ENCODE data around the gene MLLT6. TPM values are rescaled to one million over a fixed set of nuclear protein-coding genes. Genes with fewer than 3 reads are reported as not detected.

The MLLT6 gene
- total and polyA plus RNA-seq, 2 of the 13 experiments (the other 11 are each of a cell fraction or from before 2014, with no cell fraction given): 50.7 to 69.5 TPM

DNA sequence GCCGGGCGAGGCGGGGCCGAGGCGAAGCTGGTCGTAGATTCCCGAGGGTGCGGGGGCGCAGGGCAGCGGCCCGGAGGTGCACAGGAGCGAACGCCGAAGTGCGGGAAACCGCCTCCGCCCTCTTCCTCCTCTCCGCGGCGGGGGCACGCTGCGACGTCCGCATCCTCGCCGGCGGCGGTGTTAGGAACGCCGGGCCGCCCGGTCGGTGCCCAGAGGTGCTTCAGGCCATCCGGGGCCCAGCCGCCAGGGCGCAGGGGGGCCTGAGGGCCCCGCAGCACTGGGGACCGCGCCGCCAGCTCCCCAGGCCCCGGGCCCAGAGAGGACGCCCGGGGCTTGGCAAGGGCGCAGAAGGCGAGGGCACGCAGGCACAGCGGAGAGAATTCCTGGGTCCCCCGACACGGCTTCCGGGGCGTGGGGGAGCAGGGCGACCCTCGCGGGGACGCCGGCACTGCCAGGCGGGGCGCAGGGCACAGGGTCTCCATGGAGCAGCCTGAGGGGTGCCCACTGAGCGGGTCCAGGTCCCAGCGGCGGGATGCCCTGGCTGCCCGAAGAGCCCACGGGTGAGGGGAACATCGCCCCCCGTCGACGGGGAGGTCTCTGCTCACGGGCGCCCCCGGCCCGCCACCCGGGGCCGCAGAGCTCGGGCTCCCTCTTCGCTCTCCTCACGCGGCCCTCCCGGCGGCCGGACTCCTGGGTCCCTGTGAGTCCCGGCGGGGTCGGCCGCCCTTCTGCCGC lies 30.9 kb upstream of the MLLT6 start (continued):
- TF ChIP-seq, protein P1, sequence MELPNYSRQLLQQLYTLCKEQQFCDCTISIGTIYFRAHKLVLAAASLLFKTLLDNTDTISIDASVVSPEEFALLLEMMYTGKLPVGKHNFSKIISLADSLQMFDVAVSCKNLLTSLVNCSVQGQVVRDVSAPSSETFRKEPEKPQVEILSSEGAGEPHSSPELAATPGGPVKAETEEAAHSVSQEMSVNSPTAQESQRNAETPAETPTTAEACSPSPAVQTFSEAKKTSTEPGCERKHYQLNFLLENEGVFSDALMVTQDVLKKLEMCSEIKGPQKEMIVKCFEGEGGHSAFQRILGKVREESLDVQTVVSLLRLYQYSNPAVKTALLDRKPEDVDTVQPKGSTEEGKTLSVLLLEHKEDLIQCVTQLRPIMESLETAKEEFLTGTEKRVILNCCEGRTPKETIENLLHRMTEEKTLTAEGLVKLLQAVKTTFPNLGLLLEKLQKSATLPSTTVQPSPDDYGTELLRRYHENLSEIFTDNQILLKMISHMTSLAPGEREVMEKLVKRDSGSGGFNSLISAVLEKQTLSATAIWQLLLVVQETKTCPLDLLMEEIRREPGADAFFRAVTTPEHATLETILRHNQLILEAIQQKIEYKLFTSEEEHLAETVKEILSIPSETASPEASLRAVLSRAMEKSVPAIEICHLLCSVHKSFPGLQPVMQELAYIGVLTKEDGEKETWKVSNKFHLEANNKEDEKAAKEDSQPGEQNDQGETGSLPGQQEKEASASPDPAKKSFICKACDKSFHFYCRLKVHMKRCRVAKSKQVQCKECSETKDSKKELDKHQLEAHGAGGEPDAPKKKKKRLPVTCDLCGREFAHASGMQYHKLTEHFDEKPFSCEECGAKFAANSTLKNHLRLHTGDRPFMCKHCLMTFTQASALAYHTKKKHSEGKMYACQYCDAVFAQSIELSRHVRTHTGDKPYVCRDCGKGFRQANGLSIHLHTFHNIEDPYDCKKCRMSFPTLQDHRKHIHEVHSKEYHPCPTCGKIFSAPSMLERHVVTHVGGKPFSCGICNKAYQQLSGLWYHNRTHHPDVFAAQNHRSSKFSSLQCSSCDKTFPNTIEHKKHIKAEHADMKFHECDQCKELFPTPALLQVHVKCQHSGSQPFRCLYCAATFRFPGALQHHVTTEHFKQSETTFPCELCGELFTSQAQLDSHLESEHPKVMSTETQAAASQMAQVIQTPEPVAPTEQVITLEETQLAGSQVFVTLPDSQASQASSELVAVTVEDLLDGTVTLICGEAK (IDR thresholded peaks at IDR 0.05): no peak
- TF ChIP-seq, protein P1 (CRISPR knock-in tag; IDR thresholded peaks at IDR 0.05): no peak
- TF ChIP-seq EP300 (IDR thresholded peaks at IDR 0.05; ENCODE audit: low read depth in 2 of 2, low read length in 2 of 2) (no peak), EP300 (CRISPR knock-in tag; IDR thresholded peaks at IDR 0.05; ENCODE audit: borderline replicate concordance) (no peak), AGO2 (optimal IDR thresholded peaks at IDR 0.05; ENCODE audit: low read depth, low read length) (peak; percentile 91), NCOA5 (CRISPR knock-in tag; IDR thresholded peaks at IDR 0.05) (no peak), REXO4 (CRISPR knock-in tag; IDR thresholded peaks at IDR 0.05; ENCODE audit: borderline replicate concordance) (no peak), FOSL1 (CRISPR knock-in tag; IDR thresholded peaks at IDR 0.05; ENCODE audit: borderline replicate concordance) (no peak), ZNF615 (CRISPR knock-in tag; IDR thresholded peaks at IDR 0.05; ENCODE audit: borderline replicate concordance) (no peak), NFRKB (IDR thresholded peaks at IDR 0.05) (no peak), ZMYM3 (CRISPR knock-in tag; IDR thresholded peaks at IDR 0.05) (no peak), PCBP2 (optimal IDR thresholded peaks at IDR 0.05; ENCODE audit: low read depth, low read length, poor library complexity, severe bottlenecking) (no peak), TGIF2 (CRISPR knock-in tag; IDR thresholded peaks at IDR 0.05) (no peak), HOXA7 (CRISPR knock-in tag; IDR thresholded peaks at IDR 0.05) (no peak), ZNF550 (CRISPR knock-in tag; IDR thresholded peaks at IDR 0.05; ENCODE audit: borderline replicate concordance) (no peak), ZFX (CRISPR knock-in tag; IDR thresholded peaks at IDR 0.05; ENCODE audit: low read depth) (peak; percentile 56), ZNF652 (CRISPR knock-in tag; IDR thresholded peaks at IDR 0.05; ENCODE audit: borderline replicate concordance, low read depth) (no peak)
- TF ChIP-seq, protein P2, sequence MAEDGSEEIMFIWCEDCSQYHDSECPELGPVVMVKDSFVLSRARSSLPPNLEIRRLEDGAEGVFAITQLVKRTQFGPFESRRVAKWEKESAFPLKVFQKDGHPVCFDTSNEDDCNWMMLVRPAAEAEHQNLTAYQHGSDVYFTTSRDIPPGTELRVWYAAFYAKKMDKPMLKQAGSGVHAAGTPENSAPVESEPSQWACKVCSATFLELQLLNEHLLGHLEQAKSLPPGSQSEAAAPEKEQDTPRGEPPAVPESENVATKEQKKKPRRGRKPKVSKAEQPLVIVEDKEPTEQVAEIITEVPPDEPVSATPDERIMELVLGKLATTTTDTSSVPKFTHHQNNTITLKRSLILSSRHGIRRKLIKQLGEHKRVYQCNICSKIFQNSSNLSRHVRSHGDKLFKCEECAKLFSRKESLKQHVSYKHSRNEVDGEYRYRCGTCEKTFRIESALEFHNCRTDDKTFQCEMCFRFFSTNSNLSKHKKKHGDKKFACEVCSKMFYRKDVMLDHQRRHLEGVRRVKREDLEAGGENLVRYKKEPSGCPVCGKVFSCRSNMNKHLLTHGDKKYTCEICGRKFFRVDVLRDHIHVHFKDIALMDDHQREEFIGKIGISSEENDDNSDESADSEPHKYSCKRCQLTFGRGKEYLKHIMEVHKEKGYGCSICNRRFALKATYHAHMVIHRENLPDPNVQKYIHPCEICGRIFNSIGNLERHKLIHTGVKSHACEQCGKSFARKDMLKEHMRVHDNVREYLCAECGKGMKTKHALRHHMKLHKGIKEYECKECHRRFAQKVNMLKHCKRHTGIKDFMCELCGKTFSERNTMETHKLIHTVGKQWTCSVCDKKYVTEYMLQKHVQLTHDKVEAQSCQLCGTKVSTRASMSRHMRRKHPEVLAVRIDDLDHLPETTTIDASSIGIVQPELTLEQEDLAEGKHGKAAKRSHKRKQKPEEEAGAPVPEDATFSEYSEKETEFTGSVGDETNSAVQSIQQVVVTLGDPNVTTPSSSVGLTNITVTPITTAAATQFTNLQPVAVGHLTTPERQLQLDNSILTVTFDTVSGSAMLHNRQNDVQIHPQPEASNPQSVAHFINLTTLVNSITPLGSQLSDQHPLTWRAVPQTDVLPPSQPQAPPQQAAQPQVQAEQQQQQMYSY (CRISPR knock-in tag; IDR thresholded peaks at IDR 0.05): 0 out of 2 replicates have a peak, but pooled peaks have one; percentile 31

Measured in HepG2 (cell line).